ENCODE results near the gene PRICKLE2.

Gene PRICKLE2

GRCh38 chr3:64155328-64155727 is 69.9 kb downstream of the PRICKLE2 start:
- no peak for DNase-seq (ENCODE audit: low spot score)

- no peak for DNase-seq (ENCODE audit: low spot score)
Observed at GRCh38 chr3:64152676-64153466, 72.4 kb downstream of the PRICKLE2 start.

GRCh38 chr3:64152086-64152485 is 73.2 kb downstream of the PRICKLE2 start:
- DNase-seq (ENCODE audit: low spot score), result no peak

GRCh38 chr3:64151342-64151871 is 73.9 kb downstream of the PRICKLE2 start:
- DNase-seq (ENCODE audit: low spot score), result no peak

- DNase-seq (ENCODE audit: low spot score), result no peak
Observed at GRCh38 chr3:64150623-64151207, 74.6 kb downstream of the PRICKLE2 start.

GRCh38 chr3:64149886-64150285 is 75.4 kb downstream of the PRICKLE2 start:
- no peak for DNase-seq (ENCODE audit: low spot score)

- DNase-seq (ENCODE audit: low spot score), result no peak
Observed at GRCh38 chr3:64148955-64149653, 76.2 kb downstream of the PRICKLE2 start.

GRCh38 chr3:64147211-64147610 is 78.1 kb downstream of the PRICKLE2 start:
- no peak for DNase-seq (ENCODE audit: low spot score)

GRCh38 chr3:64145438-64145837 is 79.8 kb downstream of the PRICKLE2 start:
- no peak for DNase-seq (ENCODE audit: low spot score)

GRCh38 chr3:64144241-64144900 is 80.9 kb downstream of the PRICKLE2 start:
- DNase-seq (ENCODE audit: low spot score), result no peak

- no peak for DNase-seq (ENCODE audit: low spot score)
Observed at GRCh38 chr3:64143409-64144130, 81.7 kb downstream of the PRICKLE2 start.

GRCh38 chr3:64141476-64141875 is 83.8 kb downstream of the PRICKLE2 start:
- DNase-seq (ENCODE audit: low spot score), result no peak

GRCh38 chr3:64140651-64141050 is 84.6 kb downstream of the PRICKLE2 start:
- DNase-seq (ENCODE audit: low spot score), result no peak

- no peak for DNase-seq (ENCODE audit: low spot score)
Observed at GRCh38 chr3:64138656-64139375, 86.5 kb downstream of the PRICKLE2 start.

- no peak for DNase-seq (ENCODE audit: low spot score)
Observed at GRCh38 chr3:64138046-64138445, 87.2 kb downstream of the PRICKLE2 start.

GRCh38 chr3:64134882-64135281 is 90.4 kb downstream of the PRICKLE2 start:
- DNase-seq (ENCODE audit: low spot score), result no peak

GRCh38 chr3:64133987-64134386 is 91.3 kb downstream of the PRICKLE2 start:
- no peak for DNase-seq (ENCODE audit: low spot score)

- DNase-seq (ENCODE audit: low spot score), result no peak
Observed at GRCh38 chr3:64133272-64133671, 92.0 kb downstream of the PRICKLE2 start.

- DNase-seq (ENCODE audit: low spot score), result no peak
Observed at GRCh38 chr3:64131725-64132469, 93.4 kb downstream of the PRICKLE2 start.

GRCh38 chr3:64130436-64130835 is 94.8 kb downstream of the PRICKLE2 start:
- no peak for DNase-seq (ENCODE audit: low spot score)
